Measurements from ENCODE around the gene LRRC36.

LRRC36 gene

GRCh38 chr16:67389911-67390815, 63.5 kb downstream of the LRRC36 start:
- DNase-seq (ENCODE audit: low read depth) = no peak

- DNase-seq (ENCODE audit: low read depth) = no peak
Measured at GRCh38 chr16:67390816-67391423, 64.3 kb downstream of the LRRC36 start.

- DNase-seq (ENCODE audit: low read depth) = no peak
Measured at GRCh38 chr16:67391424-67392300, 65.0 kb downstream of the LRRC36 start.

DNA sequence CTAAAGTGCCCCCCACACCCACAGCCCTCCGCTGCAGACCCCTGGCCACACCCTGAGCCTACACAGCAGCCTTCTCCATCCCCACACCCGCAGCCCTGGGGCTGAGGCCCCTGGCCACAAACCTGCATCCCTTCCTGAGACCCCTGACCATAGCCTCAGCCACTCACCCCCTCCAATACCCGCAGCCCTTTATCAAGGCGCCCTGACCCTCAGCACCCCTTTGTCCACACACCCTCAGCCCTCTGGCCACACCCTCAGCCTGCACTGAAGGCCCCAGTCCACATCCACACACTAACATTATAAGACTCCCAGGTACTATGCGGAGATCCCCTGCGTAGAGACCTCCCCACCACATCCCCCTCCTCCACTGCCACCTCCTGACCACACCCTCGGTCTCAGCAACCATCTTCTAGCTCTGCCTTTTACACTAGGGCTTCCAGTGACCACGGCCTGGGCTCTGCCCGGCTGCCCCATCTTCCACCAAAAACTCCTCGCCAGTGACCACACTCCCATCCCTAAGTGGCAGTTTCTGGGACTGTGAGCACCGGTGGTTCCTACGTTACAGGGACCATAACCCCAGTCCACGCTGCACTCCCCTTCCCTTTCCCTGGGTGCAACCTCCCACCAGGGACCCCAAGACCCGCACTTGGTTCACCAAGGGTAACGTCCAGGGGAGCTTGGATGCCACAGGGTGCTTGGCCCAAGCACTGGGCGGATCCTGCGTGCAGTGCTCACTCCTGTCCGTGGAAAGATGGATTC, 65.9 kb downstream of the LRRC36 start:
- no peak for DNase-seq (ENCODE audit: low read depth)

GRCh38 chr16:67393111-67393787, 66.6 kb downstream of the LRRC36 start, which contains the start of gene TPPP3:
Gene TPPP3, minus strand, starts transcription at chr16:67393498. Its CDS starts 2,387 bp downstream, at chr16:67391111.
- DNase-seq (ENCODE audit: low read depth) = peak; percentile 12

DNA sequence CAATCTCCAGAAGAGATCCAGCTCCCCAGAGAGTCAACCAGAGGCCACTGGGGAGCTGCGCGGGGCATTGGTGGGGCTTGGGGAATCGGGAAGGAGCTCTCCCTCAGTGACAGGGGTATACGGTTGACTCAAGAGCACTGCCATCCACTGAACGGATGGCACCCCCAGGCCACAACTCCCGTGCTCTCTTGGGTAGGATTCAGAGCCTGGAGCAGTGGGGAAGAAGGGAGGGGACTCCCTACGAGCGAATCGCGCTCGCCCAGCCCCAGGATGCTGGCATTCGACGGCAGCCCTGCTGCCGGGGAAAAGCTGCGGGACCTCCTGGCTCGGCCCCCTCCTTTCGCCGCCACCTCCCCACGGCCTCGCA, 67.2 kb downstream of the LRRC36 start:
- DNase-seq (ENCODE audit: low read depth) = no peak

GRCh38 chr16:67394155-67395104, 67.8 kb downstream of the LRRC36 start:
- no peak for DNase-seq (ENCODE audit: low read depth)

- no peak for DNase-seq (ENCODE audit: low read depth)
Measured at GRCh38 chr16:67395105-67395457, 68.5 kb downstream of the LRRC36 start.

DNA sequence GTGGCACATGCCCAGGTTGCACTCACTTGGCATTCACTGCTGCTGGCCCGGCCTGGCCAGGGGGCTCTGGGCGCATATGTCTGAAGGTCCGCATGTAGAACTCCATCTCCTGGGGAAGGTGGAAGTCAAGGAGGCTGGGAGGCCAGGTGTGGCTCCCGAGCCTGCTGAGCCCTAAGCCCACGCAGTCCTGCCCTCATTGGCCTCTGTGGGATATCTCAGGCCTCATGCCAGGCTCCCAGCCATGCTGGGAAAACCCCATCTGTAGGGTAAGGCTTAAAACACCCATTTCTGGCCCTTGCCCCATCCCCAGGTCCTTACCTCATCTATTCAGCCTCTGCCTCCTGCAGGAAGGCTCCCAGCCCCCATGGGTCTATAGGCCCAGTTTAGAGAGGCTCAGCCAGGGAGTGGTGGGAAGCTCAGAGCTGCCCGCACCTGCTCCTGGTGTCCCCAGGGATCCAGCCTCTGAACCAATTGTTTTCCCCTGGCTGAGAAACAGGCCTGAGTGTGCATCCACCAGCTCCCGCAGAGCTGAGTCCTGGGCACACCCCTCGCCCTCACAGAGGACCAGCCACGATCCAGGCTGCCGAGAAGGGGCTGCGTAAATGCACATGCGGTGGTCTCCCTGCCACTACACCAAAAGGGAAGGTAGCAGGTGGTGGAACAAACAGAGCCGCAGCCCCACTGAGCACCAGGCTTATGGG, 69.0 kb downstream of the LRRC36 start:
- no peak for DNase-seq (ENCODE audit: low read depth)

DNA sequence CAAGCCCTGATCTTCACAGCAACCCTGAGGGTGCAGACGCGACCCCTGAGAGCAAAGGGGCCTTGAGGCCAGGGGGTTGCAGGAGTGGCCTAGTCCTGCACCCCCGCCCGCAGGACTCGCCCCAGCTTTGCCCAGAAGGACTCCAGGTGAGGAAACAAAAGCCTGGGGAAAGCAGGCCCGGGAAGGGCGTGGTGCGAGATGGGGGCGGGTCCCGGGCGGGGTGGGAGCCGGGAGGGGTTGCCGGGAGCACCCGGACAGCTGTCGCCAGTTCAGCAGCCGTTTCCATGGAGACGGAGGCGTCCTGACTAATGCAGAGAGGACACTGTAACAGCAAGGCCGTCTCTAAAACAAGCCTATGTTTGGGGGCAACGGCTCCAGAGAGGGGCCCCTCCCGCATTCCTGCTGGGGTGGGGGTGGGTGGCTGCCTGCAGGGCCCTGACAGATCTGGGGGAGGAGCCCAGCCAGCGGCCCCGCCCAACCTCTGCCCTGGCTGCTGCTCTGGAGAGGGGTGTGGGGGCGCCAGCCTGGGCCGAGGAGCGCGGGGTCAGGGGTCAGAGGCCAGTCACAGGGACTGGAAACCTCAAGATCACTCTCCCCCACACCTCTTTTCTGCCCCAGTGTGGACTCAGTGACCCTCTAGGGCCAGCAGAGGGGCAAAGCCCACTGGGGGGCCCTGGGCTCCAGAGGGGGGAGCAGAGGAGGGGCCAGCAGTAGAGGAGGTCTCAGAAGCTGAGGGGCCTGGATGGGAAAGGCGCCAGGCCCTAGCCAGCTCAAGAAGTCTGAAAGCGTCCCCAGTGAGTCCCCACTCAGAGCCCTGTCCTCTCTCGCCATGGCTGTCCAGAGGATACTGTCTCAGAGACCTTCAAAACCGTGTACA, 69.8 kb downstream of the LRRC36 start:
- no peak for DNase-seq (ENCODE audit: low read depth)

DNA sequence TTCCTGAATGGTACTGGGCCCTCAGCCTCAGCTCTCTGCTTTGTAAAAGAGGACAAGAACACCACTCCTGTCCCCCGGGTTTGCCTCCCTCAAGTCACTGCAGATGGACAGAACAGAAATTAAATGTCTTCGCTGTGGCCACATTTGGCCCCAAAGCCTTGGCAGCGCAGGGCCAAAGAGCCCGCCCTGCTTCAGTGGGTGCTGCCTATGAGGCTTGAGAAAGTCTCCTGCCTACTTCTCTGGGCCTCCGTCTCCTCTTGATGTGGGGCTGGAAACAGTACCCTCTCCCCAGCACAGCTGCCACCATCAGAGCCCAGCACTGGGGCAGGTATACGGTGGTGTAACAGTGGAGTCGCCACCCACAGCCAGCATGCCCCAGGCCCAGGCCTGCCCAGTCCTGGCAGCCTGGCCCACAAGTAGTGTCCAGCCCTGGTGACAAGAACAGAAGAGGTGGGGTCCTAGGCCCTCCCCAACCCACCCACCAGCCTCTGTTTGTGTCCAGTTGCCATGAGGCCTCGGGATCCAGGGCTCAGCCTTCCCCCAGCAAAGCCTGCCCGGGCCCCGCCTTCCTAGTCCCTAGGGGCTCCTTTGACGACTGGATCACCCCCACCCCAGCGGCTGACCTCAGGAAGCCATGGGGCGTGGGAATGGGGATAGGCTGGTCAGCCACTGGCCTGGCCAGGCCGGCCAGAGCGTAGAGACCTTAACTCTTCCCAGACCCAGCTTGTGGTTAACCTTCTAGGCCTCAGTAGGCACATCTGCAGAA, 70.6 kb downstream of the LRRC36 start:
- no peak for DNase-seq (ENCODE audit: low read depth)

DNA sequence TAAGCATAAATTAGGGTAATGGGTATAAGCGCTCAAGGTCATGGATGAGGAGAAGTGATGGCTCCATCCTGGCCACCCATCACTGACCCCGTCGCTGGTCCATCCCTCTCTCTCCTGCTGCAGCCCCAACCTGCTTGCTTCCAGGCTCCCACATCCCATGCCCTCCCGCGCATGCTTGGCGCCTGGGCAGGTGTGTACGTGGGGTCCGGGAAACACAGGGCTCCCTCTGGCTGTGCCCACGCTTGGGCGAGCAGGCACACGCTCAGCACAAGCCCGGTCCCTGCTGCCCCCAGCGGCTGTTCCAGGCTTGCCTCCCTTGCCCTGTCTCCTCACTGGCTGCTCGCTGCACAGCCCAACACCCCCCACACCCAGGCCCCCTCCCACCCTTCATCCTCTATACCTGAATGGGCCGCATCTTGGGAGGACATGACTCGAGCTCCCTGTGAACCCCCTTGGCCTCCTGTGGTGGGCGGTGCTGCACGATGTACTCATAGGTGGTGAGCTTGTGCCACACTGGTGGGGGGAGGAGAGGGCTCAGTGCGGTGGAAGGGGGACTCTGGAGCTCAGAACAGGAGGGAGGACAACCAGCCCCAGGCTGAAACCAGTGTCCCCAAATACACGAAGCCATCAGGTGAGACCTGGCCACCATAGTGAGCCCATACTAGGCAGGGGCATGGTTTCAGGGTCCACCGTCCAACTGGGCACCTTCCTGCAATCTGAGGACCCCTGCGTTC, 71.4 kb downstream of the LRRC36 start:
- DNase-seq (ENCODE audit: low read depth) = no peak

GRCh38 chr16:67398546-67399217, 72.1 kb downstream of the LRRC36 start:
- DNase-seq (ENCODE audit: low read depth) = no peak

DNA sequence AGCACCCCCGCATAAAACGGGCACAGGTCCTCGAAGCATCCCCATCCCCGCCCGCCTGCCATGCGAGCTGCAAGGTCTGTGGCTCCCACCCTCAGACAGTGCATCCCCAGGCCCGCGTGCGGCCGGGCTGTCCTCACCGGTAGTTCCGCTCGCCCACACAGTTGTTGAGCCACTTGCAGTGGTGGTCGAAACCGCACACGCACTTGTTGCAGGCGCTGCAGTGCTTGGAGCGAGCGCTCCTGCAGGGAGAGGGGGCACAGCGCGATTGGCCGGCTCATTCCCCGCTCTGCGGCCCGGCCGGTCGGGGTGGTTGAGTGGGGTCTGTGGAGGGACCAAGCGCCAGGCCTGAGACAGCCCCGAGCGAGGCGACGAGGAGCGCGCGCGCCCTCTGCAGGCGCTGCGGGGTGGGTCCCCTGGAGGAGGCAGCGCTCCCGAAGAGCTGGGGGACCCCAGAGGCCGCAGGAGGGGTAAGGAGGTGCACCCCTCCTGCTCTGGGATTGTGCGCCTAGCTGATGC, 72.7 kb downstream of the LRRC36 start:
- DNase-seq (ENCODE audit: low read depth) = peak; percentile 13

DNA sequence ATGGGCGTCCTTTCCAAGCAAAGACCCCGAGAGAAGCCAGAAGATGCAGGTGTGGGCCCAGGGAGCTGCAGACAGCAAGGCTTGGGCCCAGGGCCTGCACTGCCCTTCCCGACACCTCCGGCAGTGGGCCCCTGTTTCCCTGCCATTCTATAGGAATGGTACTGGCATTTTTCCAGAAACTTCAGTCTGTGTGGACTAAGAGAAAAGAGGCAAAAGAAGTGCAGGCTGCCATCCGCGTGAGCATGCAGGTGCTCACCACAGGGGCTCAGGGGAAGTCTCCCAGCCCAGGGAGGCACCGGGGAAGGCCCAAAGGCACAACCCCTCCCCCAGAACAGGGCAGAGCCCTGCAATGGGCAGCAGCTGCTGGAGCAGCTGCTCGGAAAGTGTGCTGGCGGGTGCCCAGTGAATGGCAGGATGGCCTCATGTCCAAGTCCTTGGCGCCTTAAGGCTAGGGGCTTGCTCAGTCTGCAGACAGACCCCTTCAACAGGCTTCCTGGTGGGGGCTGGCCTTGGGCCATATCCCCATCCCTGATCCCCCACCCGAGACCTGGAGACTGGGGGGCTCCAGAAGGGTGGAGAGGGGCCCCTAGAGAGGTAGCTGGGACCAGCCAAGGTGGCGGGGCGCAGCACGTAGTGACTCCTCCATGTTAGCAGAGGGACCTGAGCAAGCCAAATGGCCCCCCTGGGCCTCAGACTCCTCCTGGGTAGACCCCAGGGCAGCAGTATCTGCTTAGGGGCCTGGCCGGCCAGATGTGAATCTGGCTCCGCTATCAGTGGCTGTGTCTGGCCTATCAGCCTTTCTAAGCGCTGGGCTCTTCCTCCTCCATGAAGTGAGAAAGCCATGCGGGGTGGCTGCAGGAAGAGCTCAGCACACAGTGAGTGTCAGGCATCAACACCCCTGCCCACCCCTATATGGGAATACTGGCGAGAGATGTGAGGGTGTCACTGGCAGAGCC, 73.4 kb downstream of the LRRC36 start:
- no peak for DNase-seq (ENCODE audit: low read depth)

Data from activated T-helper 1 cell treated with Interleukin-2 at 50 U/mL for 16 hours (primary cell).